NCI-H774 (cell line): ENCODE results near the gene RAD9A.
A peak's percentile ranks its signal among the peaks of the same experiment; 100 is the strongest.

Source experiments
- DNase-seq: peaks from one replicate; lab custom pipeline; 2025; lab: John Stamatoyannopoulos, UW

The RAD9A gene

DNA sequence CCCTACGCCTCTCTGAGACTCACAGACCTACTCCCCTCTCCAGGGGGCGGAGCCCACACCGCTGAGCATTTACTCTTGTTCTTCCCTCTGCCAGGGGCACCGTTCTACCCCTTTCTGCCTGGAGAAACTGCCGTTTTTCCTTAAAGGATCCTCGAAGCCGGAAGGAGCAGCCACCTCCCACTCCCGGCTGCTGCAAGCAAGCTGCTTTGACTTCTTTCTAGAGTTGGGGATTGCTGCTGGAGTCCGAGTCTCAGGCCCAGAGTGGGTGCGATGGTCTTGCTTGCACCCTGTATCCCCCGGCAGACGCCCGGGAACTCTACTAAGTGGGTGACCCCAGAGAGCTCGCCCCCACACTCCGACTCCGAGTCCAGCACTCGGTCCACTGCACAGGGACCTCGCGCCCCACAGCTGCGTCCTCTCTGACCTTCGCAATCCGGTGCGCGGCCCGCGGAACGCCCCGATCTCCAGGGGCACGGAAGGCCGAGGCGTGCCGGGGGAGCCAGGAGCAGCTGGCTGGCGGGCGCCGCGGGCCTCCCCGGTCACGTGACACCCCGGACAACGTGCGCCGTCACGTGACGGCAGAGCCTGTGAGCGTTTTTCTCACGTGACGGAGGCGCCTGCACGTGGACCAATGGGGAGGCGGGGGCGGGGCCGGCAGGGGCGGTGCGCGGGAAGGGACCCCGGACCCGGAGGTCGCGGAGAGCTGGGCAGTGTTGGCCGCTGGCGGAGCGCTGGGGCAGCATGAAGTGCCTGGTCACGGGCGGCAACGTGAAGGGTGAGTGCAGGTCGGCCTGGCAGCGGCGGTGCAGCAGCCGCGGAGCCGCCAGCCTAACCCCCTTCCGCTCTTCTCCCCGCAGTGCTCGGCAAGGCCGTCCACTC is at the start of gene RAD9A:
Gene RAD9A (plus strand): TSS at position 683 of the 879 bp plus-strand sequence. CDS start 59 bp downstream, at position 742.
- peak; percentile 95 for DNase-seq

DNA sequence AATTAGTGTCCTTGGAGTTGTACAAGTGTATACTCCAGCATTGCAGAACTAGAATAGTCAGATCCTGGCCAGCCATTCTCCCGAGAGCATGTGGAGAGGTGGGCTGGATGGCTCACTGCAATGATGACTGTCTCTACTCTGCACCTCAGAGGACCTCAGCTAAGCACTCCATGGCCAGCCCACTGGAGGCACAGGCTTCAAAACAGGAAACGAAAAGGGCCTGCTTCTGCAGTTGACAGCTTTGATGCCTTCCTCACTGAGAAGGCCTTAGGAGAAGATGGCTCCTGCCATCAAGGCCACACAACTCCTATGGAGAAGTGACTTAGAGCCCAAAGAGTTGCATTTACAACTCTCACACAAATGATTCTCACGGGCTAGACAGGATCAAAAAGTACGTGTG is 47.5 kb upstream of the RAD9A start:
- no peak for DNase-seq

DNA sequence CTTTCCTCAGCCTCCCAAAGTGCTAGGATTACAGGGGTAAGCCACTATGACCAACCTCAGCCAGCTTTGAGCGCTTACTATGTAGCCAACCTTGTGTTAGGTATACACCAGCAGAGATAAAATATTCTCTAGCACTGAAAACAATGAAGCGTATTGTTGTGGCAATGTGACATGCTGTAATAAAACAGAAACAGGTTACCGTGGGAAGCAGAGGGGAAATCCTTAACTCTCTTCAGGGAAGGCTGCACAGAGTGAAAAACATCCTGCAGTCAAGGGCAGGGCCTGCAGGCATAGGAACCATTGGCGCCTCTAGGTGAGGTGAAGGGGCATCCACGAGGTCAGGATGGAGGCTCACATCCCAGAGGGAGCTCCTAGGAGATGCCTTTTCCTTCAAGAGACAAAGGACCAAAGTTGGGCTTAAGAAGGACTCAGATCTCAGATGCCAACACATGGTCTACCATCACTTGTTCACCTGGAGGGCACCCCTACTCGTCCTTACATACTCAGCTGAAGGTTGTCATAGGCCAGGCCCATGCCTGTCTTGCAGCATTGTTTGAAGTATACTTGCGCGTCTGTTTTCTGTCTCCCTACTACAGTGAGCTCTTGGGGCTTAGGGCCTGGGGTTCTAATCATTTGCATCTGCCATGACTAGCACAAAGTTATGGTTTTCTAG is 46.4 kb upstream of the RAD9A start:
- no peak for DNase-seq

DNA sequence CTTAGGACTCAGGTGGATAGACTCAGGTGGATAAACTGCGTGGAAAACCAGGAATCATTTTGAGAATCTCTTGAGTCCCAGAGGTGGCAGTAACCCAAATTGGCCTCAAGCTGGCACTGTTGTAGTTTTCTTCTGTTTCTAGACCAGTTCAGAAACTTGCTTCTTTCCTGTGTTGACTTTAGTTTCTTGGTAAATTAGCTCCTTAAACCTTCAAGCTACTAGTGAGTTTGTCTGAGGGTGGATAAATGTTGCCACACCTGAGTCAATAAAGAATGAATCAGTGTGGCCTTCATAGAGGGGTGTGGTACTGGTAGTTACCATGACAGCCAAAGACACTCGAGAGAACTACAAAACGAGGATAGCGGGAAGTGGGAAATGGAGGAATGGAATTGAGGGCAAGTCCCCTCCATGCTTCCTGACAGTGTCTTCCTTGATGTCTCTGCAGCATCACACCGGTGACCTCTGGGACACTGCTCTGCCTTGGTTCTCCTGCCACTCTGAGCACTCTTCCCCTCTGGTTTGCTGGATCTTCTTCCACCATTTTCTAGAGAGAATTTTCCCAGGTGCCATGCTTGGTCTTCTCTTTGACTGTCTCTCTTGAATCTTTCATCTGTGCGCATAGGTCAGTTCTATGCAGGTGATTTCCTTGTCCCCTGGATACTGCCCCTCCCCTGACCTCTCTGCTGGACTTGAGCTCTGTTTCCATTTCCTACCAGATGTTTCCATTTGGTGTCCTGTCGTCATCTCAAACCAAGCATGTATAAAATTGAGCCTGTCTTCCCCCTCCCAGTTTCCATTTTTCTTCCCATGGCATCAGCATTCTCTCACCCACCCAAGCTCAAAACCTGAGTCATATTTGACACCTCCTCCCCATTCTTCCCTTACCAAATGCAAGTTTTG is 45.6 kb upstream of the RAD9A start:
- peak; percentile 19 for DNase-seq

DNA sequence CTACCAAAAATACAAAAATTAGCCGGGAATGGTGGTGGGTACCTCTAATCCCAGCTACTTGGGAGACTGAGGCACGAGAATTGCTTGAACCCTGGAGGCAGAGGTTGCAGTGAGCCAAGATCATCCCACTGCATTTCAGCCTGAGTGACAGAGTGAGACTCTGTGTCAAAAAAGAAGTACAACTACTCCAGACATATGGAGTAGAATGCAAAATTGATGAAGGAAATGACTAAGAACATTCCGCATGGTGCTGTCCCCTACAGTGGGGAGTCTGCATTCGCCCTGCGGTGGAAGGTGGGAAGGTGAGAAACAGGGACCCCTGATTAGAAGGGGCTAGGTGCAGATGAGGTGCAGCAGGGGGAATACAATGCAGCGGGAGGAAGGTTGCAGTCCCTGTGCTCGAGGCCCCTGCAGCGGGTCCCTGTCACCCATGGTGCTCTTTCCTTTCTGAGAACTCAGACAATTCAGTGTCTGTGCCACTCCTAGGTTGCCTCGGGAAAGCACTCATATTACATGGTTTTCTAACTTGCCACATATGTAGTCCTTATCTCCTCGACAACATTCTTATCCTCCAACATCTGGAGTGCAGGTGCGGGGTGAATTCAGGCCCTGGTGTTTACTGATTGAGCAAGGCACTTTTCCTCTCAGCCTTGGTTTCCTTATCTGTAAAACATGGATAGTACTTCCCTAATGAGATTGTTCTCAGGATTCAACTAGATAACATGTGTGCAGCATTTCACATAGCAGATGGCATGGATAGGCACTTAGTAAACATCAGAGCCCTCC is 43.6 kb upstream of the RAD9A start:
- no peak for DNase-seq

DNA sequence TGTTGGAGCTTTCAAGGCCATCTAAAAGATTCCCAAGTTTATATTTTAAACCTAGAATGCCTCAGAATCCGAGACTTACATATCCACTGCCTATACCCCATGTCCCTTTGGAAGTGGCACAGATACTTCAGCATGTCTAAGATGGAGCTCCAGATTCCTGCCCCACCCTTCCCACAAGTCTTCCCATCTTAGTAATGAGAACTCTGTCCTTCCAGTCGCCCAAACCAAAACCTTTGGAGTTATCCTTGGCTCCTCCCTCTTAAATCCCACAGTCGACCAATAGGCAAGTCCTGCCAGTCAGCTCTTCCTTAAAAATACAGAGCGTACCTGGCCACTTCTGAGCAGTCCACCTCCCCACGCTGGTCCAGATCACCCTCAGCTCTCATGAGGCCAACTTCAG is 42.8 kb upstream of the RAD9A start:
- no peak for DNase-seq

DNA sequence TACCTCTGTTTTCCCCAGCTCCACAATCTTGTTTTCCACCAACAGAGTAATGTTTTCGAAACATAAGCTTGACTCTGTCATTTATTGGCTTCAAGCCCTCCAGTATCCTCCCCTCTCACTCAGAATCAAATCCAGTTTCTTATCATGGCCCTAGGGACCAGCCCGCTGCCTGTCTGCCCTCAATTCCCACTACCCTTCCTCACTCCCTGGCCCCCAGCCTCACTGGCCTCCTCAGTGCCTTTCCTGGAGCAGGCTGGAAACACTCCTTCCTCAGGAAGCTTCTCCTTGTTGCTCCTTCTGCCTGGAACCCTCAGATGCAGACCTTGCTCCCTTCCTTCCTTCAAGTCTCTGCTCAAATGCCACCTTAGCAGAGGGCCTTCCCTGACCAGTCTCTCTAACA is 42.3 kb upstream of the RAD9A start:
- DNase-seq: no peak

DNA sequence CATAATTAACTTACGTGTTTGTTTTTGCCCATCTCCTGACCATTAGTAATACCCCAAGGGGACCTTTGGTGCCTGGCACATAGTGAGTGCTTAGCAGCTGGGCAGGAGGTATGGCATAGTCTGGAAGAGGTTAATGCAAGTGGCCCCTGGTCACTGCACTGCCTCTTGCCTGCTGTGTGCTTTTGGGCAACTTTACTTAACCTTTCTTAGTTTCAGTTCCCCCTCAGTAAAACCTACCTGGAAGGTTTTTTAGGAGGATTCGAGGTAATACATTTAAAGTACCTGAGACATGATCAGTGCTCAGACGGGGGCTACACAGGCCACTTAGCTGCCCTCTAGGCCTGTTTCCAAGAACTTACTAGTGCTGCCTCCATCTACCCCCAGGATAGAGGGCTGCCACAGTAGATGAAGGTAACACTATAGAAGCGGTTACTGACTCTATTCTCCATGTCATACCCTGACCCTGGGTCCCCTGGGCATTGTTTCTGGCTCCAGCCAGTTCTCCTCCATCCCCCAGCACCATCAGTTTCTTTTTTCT is 41.8 kb upstream of the RAD9A start:
- DNase-seq: no peak

DNA sequence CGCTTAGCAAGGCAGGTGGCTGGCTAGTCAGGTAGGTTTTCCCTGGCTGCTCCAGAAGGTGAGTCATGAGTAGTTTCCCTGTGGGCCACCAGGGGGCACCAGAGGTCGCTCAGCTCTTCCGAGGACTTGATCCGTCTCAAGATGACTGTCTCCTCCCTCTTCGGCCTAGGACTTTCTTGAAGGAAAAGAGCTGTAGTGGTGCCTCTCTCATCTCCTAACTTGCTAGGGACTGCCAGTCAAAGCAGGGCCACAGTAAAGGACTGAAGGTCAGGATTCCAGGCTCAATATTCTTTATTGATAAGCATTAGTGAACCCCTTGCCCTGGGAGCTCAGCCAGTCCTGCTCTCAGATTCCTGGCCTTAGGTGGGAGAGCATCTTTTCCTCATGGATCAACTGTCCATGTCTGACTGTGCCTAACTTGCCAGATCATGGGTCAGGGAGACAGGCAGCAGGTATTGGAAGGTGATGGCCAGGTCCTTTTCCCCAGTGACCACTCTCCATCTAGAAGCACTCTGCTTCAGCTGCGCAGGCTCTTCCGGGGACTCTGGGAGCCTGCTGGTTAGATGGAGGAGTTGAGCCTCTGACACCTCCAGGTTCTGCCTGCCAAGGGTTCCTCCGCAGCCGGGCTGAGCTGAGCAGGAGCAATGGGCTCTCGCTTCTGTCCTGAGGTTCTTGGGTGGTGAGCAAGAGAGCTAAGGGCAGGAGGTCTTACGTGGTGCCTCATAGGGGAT is 40.3 kb upstream of the RAD9A start:
- peak; percentile 28 for DNase-seq

DNA sequence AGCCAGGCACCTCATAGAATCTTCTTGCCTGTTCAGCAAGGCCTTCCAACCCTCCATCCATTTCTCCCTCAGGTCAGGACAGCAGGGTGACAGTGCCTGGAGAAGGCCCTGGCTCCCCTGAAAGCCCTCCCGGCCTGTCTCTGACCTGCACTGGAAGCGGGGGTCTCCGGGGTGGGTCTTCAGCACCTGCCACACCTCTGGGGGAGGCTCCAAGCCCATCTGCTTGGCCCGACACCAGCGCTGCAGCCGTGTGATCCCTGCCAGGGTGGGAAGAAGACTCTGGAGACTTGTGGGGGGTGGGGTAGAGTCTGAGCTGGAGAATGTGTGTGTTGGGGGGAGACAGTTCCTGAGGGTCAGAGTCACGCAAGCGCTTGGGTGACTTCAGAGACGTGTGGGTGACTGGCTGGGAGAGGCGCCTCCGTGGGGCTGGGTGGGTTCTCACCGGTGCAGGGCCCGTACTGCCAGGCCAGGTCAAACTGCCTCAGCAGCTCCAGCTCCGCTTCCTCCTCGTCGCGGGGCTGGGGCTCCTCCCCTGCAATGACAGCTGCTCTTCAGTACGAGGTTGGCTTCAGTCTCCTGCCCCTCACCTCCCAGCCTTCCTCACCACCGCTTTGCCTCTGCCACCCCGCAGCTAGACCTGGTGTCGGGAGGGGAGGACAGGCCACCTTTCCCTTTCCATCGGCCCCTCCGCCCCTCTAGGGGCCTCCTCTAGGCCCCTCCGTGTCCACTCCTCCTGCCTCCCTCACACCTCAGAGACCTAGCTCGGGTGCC is 39.1 kb upstream of the RAD9A start:
- DNase-seq: no peak

DNA sequence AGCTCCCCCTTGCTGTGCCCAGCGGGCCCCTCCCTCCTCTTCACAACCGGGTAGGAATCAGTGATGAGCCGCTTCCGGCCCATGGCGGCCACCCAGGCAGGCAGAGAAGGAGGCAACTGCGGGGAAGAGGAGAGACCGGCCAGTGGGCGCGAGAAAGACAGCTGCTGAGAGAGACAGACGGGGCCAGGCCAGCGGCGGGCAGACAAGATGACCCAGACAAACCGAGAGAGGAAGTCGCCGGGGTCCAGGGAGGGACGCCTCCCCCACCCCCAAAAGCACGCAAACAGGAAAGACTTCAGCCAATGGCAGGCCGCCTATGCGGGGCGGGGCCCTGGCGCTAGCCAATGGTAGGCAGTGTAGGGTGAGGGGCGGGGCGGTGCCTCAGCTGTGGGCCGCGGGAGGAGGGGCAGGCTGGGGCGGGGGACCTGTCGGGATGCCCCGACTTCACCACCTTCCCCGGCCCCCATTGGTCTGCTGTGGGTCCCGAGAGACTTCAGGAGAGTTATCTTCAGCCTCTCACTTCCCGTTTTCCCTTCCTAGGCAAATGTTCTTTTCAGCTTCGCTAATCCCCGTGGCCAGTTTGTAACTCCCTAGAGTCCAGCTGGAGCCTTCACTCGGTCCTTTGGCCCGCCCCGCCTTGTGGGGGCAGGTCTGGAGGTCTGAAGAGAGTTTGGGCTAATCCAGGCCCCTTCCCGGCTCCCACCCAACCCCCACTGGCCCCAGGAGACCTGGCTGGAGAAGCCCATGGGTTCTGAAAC is 38.3 kb upstream of the RAD9A start, which contains the start of gene POLD4:
Gene POLD4 (minus strand): TSS at position 230 of the 758 bp plus-strand sequence. CDS start 147 bp downstream, at position 83.
- DNase-seq: peak; percentile 90

DNA sequence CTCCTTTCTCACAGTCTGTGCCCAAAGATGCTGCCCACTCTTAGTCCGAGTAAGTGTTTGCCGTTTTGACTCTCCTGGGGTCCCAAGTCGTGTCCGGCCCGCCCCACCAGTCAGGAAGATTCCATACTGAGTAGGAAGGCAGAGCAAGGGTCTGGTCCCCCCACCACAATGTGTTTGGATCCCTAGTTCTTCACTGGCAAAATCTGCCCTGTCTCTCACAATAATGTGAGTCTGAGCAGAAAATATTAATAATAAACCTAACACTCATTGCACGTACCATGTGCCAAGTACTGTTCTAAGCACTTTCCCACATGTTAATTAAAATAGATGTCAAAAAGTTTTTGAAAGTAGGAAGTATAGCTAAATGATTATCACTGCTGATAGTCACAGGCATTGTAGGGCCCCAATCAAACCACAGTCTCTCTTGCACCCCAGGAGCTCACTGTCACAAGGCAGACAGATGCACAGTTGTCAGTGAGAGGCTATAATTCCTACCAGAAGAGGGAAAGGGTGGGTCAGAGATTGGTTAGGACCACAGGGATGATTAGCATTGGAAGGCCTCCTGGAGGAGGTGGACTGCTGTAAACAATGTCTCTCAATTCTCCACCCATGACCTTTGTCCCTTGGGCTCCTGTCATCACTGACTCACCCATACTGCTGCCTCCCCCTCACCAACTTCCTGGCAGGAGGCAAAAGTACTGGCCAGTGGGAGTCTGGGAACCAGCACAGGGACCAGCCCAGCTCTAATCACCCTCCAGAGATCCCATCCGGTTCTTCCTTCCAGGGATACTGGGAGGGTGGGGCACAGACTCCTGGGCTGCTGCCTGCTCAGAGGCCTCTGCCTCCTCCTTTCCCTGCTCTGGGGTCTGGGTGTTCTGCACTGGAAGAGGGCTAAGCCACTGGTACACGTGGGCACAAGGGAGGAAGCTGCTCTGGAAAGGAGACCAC is 37.4 kb upstream of the RAD9A start:
- DNase-seq: no peak

DNA sequence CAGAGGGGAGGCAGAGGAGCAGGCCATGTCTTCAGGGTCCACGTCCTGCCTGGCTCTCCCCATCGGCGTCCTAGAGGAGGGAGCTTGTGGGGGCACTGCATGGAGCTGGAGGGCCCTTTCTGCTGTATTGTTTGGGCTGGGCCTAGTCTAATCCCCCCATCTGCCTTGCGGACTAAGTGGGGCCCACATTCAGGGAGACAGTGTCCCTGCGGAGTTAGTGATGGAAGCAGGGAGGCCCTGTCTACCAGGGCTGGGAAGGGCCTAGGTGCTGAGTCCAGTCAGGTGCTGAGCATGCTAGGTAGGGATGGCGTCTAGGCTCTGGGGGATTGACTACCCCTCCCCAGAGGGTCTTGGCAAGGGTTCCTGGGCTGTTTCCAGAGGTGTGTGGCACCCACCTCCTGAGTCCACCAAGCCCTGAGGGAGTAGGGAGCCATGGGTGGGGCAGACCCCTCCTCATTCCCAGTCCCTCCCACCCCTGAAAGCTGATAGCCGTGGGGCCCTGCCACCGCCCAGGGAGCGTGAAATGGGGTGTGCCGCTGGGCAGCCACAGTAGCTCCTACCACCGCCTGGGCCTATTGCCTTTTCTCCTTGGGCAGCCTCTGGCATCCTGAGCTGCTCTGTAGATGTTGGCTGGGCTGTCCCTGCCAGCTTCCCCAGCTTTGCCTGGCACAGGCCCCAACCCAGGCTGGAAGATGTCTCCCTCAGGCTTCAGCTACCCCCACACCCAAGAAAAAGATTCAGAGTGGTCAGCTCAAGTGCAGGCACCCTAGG is 36.6 kb upstream of the RAD9A start:
- DNase-seq: no peak

DNA sequence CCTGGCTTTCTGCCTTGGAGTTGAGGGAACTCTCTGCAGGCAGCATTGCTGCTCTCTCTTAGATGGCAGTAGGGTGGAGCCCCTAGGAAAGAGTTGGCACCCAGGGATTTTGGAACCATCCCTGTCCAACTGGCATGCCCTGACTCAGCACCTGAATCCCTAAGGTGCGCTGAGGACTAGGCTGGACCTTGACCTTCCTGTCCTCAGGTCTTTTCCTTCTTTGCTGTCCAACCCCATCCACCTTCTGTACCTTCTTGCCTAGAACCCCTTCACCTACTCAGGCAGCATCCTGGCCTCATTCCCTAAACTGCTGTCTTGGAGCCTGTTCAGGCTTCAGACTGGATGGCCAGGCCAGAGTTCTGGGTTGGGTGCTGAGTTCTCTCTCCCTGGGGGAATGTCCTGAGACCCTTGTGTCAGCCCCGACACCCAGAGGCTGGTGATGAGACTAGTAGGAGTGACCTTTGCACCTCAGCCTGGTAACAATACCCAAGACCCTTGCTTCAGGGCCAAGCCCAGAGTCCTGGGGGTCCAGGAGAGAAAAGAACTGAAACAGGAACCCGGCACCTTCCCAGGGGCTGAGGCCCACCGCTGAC is 35.9 kb upstream of the RAD9A start:
- no peak for DNase-seq

DNA sequence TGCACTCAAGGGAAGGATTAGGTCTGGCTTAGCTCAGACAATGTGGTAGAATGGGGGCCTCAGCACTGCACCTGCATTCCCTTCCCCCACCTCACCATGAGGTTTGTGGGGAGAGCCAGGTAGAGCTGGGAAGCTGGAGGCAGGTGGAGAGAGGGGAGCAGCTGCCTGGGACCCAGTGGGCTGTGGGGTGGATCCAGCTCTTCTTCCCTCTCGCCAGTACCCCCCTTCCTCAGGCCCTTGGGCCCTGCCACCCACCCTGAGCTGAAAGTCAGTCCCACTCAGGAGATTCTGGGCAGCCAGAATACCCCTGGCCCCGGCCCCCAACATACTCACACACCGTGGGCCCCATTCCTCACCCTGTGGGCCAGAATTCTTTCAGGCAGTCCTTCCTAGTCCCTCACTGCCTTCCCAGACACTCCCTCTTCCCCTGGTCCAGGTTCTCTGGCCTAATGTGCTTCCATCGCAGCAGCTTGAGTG is 35.4 kb upstream of the RAD9A start:
- DNase-seq: no peak

DNA sequence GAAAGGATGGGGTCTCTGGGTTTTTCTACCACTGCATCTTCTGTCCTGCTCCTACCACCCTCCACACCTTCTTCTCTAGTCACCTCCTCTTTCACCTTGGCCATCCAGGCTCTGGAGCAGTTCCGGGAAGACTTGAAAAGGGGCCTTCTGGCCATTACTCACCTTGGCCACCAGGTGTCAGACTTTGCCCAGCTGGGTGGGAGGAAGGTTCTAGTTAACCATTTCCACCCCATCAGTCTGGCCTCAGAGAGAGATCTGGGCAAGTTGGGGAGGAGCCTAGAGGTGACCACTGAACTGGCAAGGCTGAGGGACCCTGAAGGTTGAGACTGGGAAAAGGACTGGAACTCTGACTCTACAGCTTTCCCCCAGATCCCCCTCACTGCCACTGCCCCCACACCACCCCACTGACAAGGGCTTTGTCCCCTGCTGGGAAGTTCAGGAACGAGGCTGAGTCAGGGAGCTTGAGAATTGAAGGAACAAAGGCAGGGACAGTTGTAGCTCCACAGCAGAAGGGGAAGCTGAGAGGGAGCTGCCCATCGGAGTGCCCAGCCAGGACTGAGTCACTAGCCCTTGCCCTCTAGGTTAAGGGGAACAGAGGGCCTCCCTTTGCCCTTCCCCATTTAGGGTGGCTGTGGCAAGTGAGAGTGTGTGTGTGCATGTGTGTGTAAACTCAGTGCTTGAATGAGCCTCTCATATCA is 34.8 kb upstream of the RAD9A start:
- DNase-seq: peak; percentile 69
